Measurements from ENCODE around the gene SHOC1. TPM values are rescaled to one million over a fixed set of nuclear protein-coding genes. Genes with fewer than 3 reads are reported as not detected.

The SHOC1 gene
- total and polyA plus RNA-seq, 2 of the 13 experiments (the other 11 are each of a cell fraction or from before 2014, with no cell fraction given), result not detected

DNA sequence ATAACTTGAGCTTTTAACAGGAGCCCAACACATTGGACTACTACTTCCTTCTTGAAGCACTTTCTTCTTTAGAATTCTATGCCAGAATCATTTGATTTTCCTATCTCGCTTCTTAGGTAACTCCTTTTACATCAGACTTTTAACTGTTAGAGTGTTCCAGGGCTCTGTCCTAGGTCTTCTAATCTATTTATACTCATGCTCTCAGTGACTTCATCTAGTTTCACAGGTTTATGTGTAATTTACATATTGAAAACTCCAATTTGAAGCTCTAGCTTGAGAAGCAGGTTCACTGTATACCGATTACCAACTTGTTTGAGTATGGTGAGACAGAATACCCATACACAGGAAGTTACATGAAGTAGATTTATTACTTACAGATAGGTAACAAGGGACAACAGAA lies 11.3 kb downstream of the SHOC1 start:
- Histone ChIP-seq H4K20me1 (ENCODE audit: insufficient read depth, low read length) (no peaks in the 10 kb centered on the region), H3K36me3 (replicated peaks in 1 of 2; ENCODE audit: control insufficient read depth in 1 of 2, insufficient read depth in 2 of 2, low read length in 2 of 2) (no peaks in the 10 kb centered on the region), H3K27me3 (ENCODE audit: control insufficient read depth in 1 of 2, insufficient read depth in 2 of 2, low read length in 2 of 2) (no peaks in the 10 kb centered on the region), H2AFZ (ENCODE audit: low read length) (no peak overlapping the region), H3K4me2 (ENCODE audit: low read depth, low read length) (no peak overlapping the region), H3K9me3 (ENCODE audit: low read length) (no peaks in the 10 kb centered on the region), H3K4me3 (replicated peaks in 1 of 3; ENCODE audit: insufficient read depth in 1 of 3, low read depth in 2 of 3, low read length in 3 of 3) (no peak overlapping the region), H3K9ac (ENCODE audit: insufficient read depth, low read depth, low read length) (no peak overlapping the region), H3K27ac (ENCODE audit: extremely low read length, insufficient read depth, low read length) (no peak overlapping the region), H3K4me1 (ENCODE audit: insufficient read depth, low read length) (no peaks in the 10 kb centered on the region), H3K79me2 (ENCODE audit: insufficient read depth, low read length) (no peaks in the 10 kb centered on the region)
- 21% methylated on average over 2 of the region's 2 CpGs for WGBS (ENCODE audit: low lambda C conversion rate)
- DNase-seq (ENCODE audit: low spot score) (no peak), ATAC-seq (no peak), FAIRE-seq (no peak)
- intact Hi-C loops (cut with micrococcal nuclease; ENCODE audit: unreplicated experiment) (no loop called here), in situ Hi-C loops (cut with HindIII; ENCODE audit: extremely low pct_ligation_motif_present, low pct_unique_long_range_greater_than_20kb) (no loop called here)
- BruUV-seq (replicated peaks), result no TSS peak
- POLR2A ChIA-PET, result no interaction called here
- no peak for TF ChIP-seq ZFP36 (IDR thresholded peaks at IDR 0.05; ENCODE audit: borderline replicate concordance, low read depth, low read length, partially characterized antibody)
- no peak for TF ChIP-seq FIP1L1 (IDR thresholded peaks at IDR 0.05; ENCODE audit: borderline replicate concordance, insufficient read depth, low read depth, low read length)
- TF ChIP-seq NRL (CRISPR knock-in tag; IDR thresholded peaks at IDR 0.05; ENCODE audit: borderline replicate concordance), result no peak
- no peak for TF ChIP-seq ARNTL (CRISPR knock-in tag; IDR thresholded peaks at IDR 0.05)
- TF ChIP-seq, protein P1, sequence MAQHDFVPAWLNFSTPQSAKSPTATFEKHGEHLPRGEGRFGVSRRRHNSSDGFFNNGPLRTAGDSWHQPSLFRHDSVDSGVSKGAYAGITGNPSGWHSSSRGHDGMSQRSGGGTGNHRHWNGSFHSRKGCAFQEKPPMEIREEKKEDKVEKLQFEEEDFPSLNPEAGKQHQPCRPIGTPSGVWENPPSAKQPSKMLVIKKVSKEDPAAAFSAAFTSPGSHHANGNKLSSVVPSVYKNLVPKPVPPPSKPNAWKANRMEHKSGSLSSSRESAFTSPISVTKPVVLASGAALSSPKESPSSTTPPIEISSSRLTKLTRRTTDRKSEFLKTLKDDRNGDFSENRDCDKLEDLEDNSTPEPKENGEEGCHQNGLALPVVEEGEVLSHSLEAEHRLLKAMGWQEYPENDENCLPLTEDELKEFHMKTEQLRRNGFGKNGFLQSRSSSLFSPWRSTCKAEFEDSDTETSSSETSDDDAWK (CRISPR knock-in tag; IDR thresholded peaks at IDR 0.05), result no peak
- TF ChIP-seq PHB2 (IDR thresholded peaks at IDR 0.05; ENCODE audit: partially characterized antibody), result no peak
- no peak for TF ChIP-seq ZNF556 (CRISPR knock-in tag; IDR thresholded peaks at IDR 0.05; ENCODE audit: borderline replicate concordance)
- TF ChIP-seq NFATC3 (CRISPR knock-in tag; IDR thresholded peaks at IDR 0.05), result no peak
- no peak for TF ChIP-seq ZNF30 (CRISPR knock-in tag; IDR thresholded peaks at IDR 0.05)
- TF ChIP-seq, protein P2, sequence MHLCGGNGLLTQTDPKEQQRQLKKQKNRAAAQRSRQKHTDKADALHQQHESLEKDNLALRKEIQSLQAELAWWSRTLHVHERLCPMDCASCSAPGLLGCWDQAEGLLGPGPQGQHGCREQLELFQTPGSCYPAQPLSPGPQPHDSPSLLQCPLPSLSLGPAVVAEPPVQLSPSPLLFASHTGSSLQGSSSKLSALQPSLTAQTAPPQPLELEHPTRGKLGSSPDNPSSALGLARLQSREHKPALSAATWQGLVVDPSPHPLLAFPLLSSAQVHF (CRISPR knock-in tag; IDR thresholded peaks at IDR 0.05), result no peak
- TF ChIP-seq NCOR1 (IDR thresholded peaks at IDR 0.05; ENCODE audit: borderline replicate concordance, low read length), result no peak
- no peak for TF ChIP-seq POLR2A (IDR thresholded peaks at IDR 0.05; ENCODE audit: insufficient read depth in 1 of 2, low read depth in 2 of 2, low read length in 2 of 2)
- TF ChIP-seq ZIK1 (CRISPR knock-in tag; IDR thresholded peaks at IDR 0.05; ENCODE audit: borderline replicate concordance, low read depth), result no peak
- TF ChIP-seq NFKB2 (CRISPR knock-in tag; IDR thresholded peaks at IDR 0.05; ENCODE audit: borderline replicate concordance), result no peak
- no peak for TF ChIP-seq ZNF333 (CRISPR knock-in tag; IDR thresholded peaks at IDR 0.05; ENCODE audit: borderline replicate concordance)
- no peak for TF ChIP-seq ATF1 (CRISPR knock-in tag; IDR thresholded peaks at IDR 0.05)
- TF ChIP-seq BORCS8-MEF2B (CRISPR knock-in tag; IDR thresholded peaks at IDR 0.05), result no peak
- TF ChIP-seq, protein P3, sequence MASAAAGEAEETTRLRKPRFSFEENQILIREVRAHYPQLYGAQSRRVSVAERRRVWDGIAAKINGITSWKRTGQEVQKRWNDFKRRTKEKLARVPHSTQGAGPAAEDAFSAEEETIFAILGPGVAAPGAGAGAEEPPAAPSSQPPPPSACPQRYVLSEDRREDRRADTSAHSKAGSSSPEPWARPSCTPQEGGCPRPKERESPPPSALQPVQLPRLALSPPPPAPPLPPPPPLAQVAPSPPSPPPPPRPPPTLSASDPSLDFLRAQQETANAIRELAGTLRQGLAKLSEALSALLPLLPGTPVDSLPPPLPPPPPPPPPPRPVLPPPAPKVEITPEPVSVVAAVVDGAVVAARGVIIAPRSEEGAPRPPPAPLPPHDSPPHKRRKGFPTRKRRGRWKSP (CRISPR knock-in tag; IDR thresholded peaks at IDR 0.05), result no peak
- no peak for TF ChIP-seq ZNF562 (CRISPR knock-in tag; IDR thresholded peaks at IDR 0.05; ENCODE audit: borderline replicate concordance)
- CTCF ChIA-PET (ENCODE audit: low intra/inter-chr PET ratio, low total read pairs), result no interaction called here

Measured in HepG2 (cell line).